ENCODE results near the gene TRIM14.
A peak's percentile ranks its signal among the peaks of the same experiment; 100 is the strongest.

GRCh38 chr9:98056269-98057137, 62.5 kb downstream of the TRIM14 start, which contains the start of gene NANS:
- TF ChIP-seq POLR2A (IDR thresholded peaks at IDR 0.05), result peak in 3 of 4 donors; percentile 93 to 98 (median 95)
- no peak for TF ChIP-seq CTCF (IDR thresholded peaks at IDR 0.05)

Data from esophagus squamous epithelium (tissue), 4 donors.